ENCODE results near the gene MEF2B.

The MEF2B gene

GRCh38 chr19:19201697-19202630 lies 31.9 kb upstream of the MEF2B start:
- peak overlapping the region; percentile 90 for H3K4me3 ChIP-seq (ENCODE audit: low read depth, low read length)

GRCh38 chr19:19193926-19194325 lies 23.9 kb upstream of the MEF2B start:
- Histone ChIP-seq H3K4me3 (ENCODE audit: low read depth, low read length) (no peak overlapping the region), H3K4me1 (no peaks in the 10 kb centered on the region), H3K9me3 (no peaks in the 10 kb centered on the region), H3K36me3 (peaks cover 7% of the 10 kb centered on the region), H3K27me3 (no peaks in the 10 kb centered on the region)
- no peak for DNase-seq
- TF ChIP-seq CTCF (IDR thresholded peaks at IDR 0.05; ENCODE audit: low read depth, low read length): no peak

More at GRCh38 chr19:19201697-19202630, 31.9 kb upstream of the MEF2B start:
- Histone ChIP-seq H3K9me3 (no peaks in the 10 kb centered on the region), H3K36me3 (peaks cover 7% of the 10 kb centered on the region), H3K27me3 (peaks cover 5% of the 10 kb centered on the region; the same call in 1 of the 2 replicates), H3K4me1 (no peaks in the 10 kb centered on the region)
- no peak for TF ChIP-seq CTCF (IDR thresholded peaks at IDR 0.05; ENCODE audit: low read depth, low read length)
- no peak for DNase-seq

GRCh38 chr19:19192910-19193423 lies 22.9 kb upstream of the MEF2B start:
- peaks cover 6% of the 10 kb centered on the region; the same call in 1 of the 2 replicates for H3K36me3 ChIP-seq
- peak overlapping the region; percentile 100 for H3K4me3 ChIP-seq (ENCODE audit: low read depth, low read length)
- TF ChIP-seq CTCF (IDR thresholded peaks at IDR 0.05; ENCODE audit: low read depth, low read length): no peak
- H3K4me1 ChIP-seq: no peaks in the 10 kb centered on the region
- H3K27me3 ChIP-seq: no peaks in the 10 kb centered on the region
- H3K9me3 ChIP-seq: no peaks in the 10 kb centered on the region
- DNase-seq: no peak

GRCh38 chr19:19192078-19192882 lies 22.2 kb upstream of the MEF2B start, which contains the start of the genes BORCS8 and RFXANK:
Gene BORCS8 (minus strand): TSS chr19:19192152. CDS start chr19:19192117, 35 bp downstream.
Gene RFXANK (plus strand): TSS chr19:19192258. CDS start chr19:19193947, 1,689 bp downstream.
- no peaks in the 10 kb centered on the region for H3K4me1 ChIP-seq
- H3K4me3 ChIP-seq (ENCODE audit: low read depth, low read length): peak within 1 kb of the TSS; percentile 100
- H3K36me3 ChIP-seq: peaks cover 5% of the 10 kb centered on the region; the same call in 1 of the 2 replicates
- H3K9me3 ChIP-seq: no peaks in the 10 kb centered on the region
- TF ChIP-seq CTCF (IDR thresholded peaks at IDR 0.05; ENCODE audit: low read depth, low read length): no peak
- no peaks in the 10 kb centered on the region for H3K27me3 ChIP-seq
- peak; percentile 99 for DNase-seq

GRCh38 chr19:19191768-19192077 lies 21.7 kb upstream of the MEF2B start:
- no peak for DNase-seq
- Histone ChIP-seq H3K4me3 (ENCODE audit: low read depth, low read length) (peak overlapping the region; percentile 100), H3K27me3 (no peaks in the 10 kb centered on the region), H3K9me3 (no peaks in the 10 kb centered on the region), H3K4me1 (no peaks in the 10 kb centered on the region), H3K36me3 (no peaks in the 10 kb centered on the region)
- no peak for TF ChIP-seq CTCF (IDR thresholded peaks at IDR 0.05; ENCODE audit: low read depth, low read length)
